Fibroblast of lung (primary cell): ENCODE data around the gene EFNA5.

Experiments used
- EZH2 ChIP-seq: IDR thresholded peaks from 2 replicates; pipeline ENCODE4 v1.5.1; 2012; ENCODE audit warnings: low read length, control low read depth, mild to moderate bottlenecking; ENCODE audit errors: missing control alignments
- TF ChIP-seq, protein P1 (sequence below), 2 donors: IDR thresholded peaks in 1 of 2; conservative IDR thresholded peaks in 1 of 2; 1 replicate in 1 of 2; 2 replicates in 1 of 2; pipeline ENCODE4 v1.5.1; 2011 to 2012; ENCODE audit warnings: low read length in 2 of 2, control low read depth in 1 of 2, inconsistent platforms in 1 of 2, low read depth in 1 of 2, mild to moderate bottlenecking in 1 of 2

DNA sequence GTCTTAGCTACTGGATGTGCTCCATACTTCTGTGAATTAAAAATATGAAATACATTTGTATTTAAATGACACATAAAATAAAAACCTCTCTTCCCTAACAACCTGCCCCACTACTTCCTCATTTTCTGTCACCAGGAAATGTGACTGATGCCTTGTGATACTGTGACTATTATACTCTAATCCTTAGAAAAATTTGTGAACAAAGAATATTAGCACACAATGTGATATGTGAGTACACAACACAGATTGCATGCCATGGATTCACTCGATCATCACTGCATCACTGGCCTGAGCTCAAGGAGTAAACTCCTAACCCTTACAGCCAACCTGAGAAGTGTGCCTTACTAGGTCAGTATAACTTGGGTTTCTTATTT is 281.0 kb downstream of the EFNA5 start:
- TF ChIP-seq, protein P1, sequence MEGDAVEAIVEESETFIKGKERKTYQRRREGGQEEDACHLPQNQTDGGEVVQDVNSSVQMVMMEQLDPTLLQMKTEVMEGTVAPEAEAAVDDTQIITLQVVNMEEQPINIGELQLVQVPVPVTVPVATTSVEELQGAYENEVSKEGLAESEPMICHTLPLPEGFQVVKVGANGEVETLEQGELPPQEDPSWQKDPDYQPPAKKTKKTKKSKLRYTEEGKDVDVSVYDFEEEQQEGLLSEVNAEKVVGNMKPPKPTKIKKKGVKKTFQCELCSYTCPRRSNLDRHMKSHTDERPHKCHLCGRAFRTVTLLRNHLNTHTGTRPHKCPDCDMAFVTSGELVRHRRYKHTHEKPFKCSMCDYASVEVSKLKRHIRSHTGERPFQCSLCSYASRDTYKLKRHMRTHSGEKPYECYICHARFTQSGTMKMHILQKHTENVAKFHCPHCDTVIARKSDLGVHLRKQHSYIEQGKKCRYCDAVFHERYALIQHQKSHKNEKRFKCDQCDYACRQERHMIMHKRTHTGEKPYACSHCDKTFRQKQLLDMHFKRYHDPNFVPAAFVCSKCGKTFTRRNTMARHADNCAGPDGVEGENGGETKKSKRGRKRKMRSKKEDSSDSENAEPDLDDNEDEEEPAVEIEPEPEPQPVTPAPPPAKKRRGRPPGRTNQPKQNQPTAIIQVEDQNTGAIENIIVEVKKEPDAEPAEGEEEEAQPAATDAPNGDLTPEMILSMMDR (conservative IDR thresholded peaks at IDR 0.05 in 1 of 2, IDR thresholded peaks at IDR 0.05 in 1 of 2; ENCODE audit: low read depth in 1 of 2, low read length in 2 of 2) = no peak
- no peak for TF ChIP-seq EZH2
